Heart left ventricle (tissue), 16 donors: ENCODE results near the gene SLC38A2. TPM values are rescaled to one million over a fixed set of nuclear protein-coding genes. Genes with fewer than 3 reads are reported as not detected.

Experiments
- ATAC-seq, 4 donors: fragments of 200-7000 bp; cut with Tn5 transposase; one replicate each; pipeline ENCODE4 v1.9.1; 2020 to 2022; ENCODE audit warnings: moderate library complexity in 4 of 4, mild to moderate bottlenecking in 3 of 4, moderate number of reproducible peaks in 1 of 4
- DNase-seq, 5 donors: peaks; one replicate each; pipeline ENCODE4 v3.0.0-alpha.2; 2020
- H3K27ac ChIP-seq, 12 donors: fragments of 200-600 bp; sonication (generic) in 4 of 12; one replicate each; pipeline versions ENCODE4 v1.5.0 to v1.8.0; 2016 to 2022; ENCODE audit warnings: mild to moderate bottlenecking in 2 of 12
- H3K27me3 ChIP-seq, 9 donors: fragments of 200-600 bp; sonication (generic) in 2 of 9; one replicate each; pipeline versions ENCODE4 v1.5.1 to v1.8.0; 2016 to 2022; ENCODE audit warnings: mild to moderate bottlenecking in 3 of 9
- H3K36me3 ChIP-seq, 9 donors: fragments of 200-600 bp; sonication (generic) in 2 of 9; one replicate each; pipeline versions ENCODE4 v1.5.0 to v1.8.0; 2018 to 2022; ENCODE audit warnings: mild to moderate bottlenecking in 2 of 9
- H3K4me1 ChIP-seq, 12 donors: fragments of 200-600 bp; sonication (generic) in 4 of 12; one replicate each; pipeline versions ENCODE4 v1.5.0 to v1.8.0; 2016 to 2022; ENCODE audit warnings: mild to moderate bottlenecking in 3 of 12
- H3K4me3 ChIP-seq, 12 donors: fragments of 200-600 bp; sonication (generic) in 4 of 12; one replicate each; pipeline versions ENCODE4 v1.5.0 to v1.8.0; 2017 to 2022; ENCODE audit warnings: mild to moderate bottlenecking in 9 of 12, moderate library complexity in 4 of 12
- H3K9me3 ChIP-seq, 12 donors: fragments of 200-600 bp; sonication (generic) in 4 of 12; one replicate each; pipeline versions ENCODE4 v1.5.0 to v1.8.0; 2016 to 2022; ENCODE audit warnings: mild to moderate bottlenecking in 1 of 12
- POLR2A ChIP-seq, 2 donors: fragments of 450-650 bp; IDR thresholded peaks; one replicate each; pipeline ENCODE4 v1.6.1; 2017; ENCODE audit warnings: antibody characterized with exemption in 2 of 2, mild to moderate bottlenecking in 2 of 2, moderate library complexity in 2 of 2
- WGBS, 4 donors: extraction: QIAGEN DNeasy Blood & Tissue Kit in 2 of 4; methylation state at CpG; one replicate each; pipeline versions ENCODE4 v1.1.5 to v1.1.7; 2013 to 2018; 5-methylcytosine and 5-hydroxymethylcytosine counted together
- intact Hi-C, 10 donors: fragments of 100-400 bp; cut with DNase I; formaldehyde crosslinking; loops; one replicate each; pipeline versions ENCODE4 v1.11.1 to v1.14.2; 2022
- polyA plus RNA-seq, 2 donors: library from polyadenylated mRNA; stranded (reverse); fragments of 200-250 nt; gene quantifications; one replicate each; pipeline ENCODE4 v1.2.3, GENCODE V29; 2013
- total RNA-seq, 9 donors: library from RNA; depleted of rRNA in 2 of 9; stranded (reverse); fragments of >200 nt in 2 of 9; fragmentation: NEBNext Ultra II Directional in 3 of 9; extraction: Animal tissue kit (Norgen Biotek cat#: 25700) in 3 of 9; gene quantifications; one replicate each; pipeline versions ENCODE4 v1.1.0 to v1.2.4, GENCODE V29; 2016 to 2023
- TF ChIP-seq, protein P1 (sequence below), 12 donors: fragments of 200-600 bp; sonication (generic) in 4 of 12; IDR thresholded peaks; one replicate each; pipeline versions ENCODE4 v1.5.0 to v1.8.0; 2018 to 2022; ENCODE audit warnings: antibody characterized with exemption in 12 of 12, mild to moderate bottlenecking in 5 of 12
- donor health status: ischemic (EF 13 %, LVEDD 7.1; RV severe dilation, severe dysfunction).
- donor health status: healthy with polysubstance abuse.
- donor health status: DM: no; HTN: yes; CAD: no.
- donor health status: DM: no; HTN: no; CAD: no.
- donor health status: ischemic (EF 25% LVEDD 6.9; RV normal size, moderate dysfunction).
- donor health status: ischemic (EF 25% LVEDD 5.7; RV mildly dilated, moderate dysfunction).
- donor health status: healthy.
- donor health status: DM: yes; HTN: yes; CAD: no.
- donor health status: ischemic (EF 35%, LVEDD 5.7; RV mildly dilated, moderate dysfunction).
- donor health status: nonischemic (EF 11% LVEDD 7.7; RV severe dilation, severe dysfunction).
- donor health status: DM: yes; HTN: yes; CAD: no.
- donor health status: PGD.
- donor health status: ischemic (EF 29% LVEDD 5.4; RV normal size, mild dysfunction).
- donor health status: nonischemic (EF 23%, LVEDD 6.1; RV moderate dilation, normal function).

SLC38A2 gene
- total and polyA plus RNA-seq, 11 donors: 39.7 to 373 (median 161) TPM

GRCh38 chr12:46369474-46370379 is 2.8 kb downstream of the SLC38A2 start:
- H3K36me3 ChIP-seq: peaks cover 0 to 64% (median 61%) of the 10 kb centered on the region in 9 donors
- peak overlapping the region; percentile 73 to 95 (median 88) for H3K4me3 ChIP-seq
- peaks cover 10 to 73% (median 62%) of the 10 kb centered on the region in 12 donors for H3K4me1 ChIP-seq
- H3K9me3 ChIP-seq: no peaks in the 10 kb centered on the region
- ATAC-seq (no peak), DNase-seq (no peak)
- intact Hi-C loops: loop anchor here in 8 of 10 donors (5.0 to 10.0 kb wide), 11 partner anchors 63 to 377 kb away; partner anchors contain the start of genes SCAF11 (in 2 of the 8) and SLC38A1 (in 1 of the 8)
- no peaks in the 10 kb centered on the region for H3K27me3 ChIP-seq
- no peak for TF ChIP-seq POLR2A (IDR thresholded peaks at IDR 0.05)
- TF ChIP-seq, protein P1, sequence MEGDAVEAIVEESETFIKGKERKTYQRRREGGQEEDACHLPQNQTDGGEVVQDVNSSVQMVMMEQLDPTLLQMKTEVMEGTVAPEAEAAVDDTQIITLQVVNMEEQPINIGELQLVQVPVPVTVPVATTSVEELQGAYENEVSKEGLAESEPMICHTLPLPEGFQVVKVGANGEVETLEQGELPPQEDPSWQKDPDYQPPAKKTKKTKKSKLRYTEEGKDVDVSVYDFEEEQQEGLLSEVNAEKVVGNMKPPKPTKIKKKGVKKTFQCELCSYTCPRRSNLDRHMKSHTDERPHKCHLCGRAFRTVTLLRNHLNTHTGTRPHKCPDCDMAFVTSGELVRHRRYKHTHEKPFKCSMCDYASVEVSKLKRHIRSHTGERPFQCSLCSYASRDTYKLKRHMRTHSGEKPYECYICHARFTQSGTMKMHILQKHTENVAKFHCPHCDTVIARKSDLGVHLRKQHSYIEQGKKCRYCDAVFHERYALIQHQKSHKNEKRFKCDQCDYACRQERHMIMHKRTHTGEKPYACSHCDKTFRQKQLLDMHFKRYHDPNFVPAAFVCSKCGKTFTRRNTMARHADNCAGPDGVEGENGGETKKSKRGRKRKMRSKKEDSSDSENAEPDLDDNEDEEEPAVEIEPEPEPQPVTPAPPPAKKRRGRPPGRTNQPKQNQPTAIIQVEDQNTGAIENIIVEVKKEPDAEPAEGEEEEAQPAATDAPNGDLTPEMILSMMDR (IDR thresholded peaks at IDR 0.05): no peak
- peak overlapping the region in 9 of 12 donors; percentile 10 to 99 (median 97) for H3K27ac ChIP-seq
- 32 to 41% (median 39%) methylated on average over 7 of the region's 7 CpGs for WGBS, 4 donors

GRCh38 chr12:46369095-46369473 is 3.5 kb downstream of the SLC38A2 start:
- Histone ChIP-seq H3K9me3 (no peaks in the 10 kb centered on the region), H3K27ac (peak overlapping the region in 10 of 12 donors; percentile 10 to 99 (median 80)), H3K36me3 (peaks cover 0 to 71% (median 68%) of the 10 kb centered on the region in 9 donors), H3K4me3 (peak overlapping the region in 11 of 12 donors; percentile 14 to 94 (median 84)), H3K4me1 (peaks cover 10 to 75% (median 68%) of the 10 kb centered on the region in 12 donors), H3K27me3 (no peaks in the 10 kb centered on the region)
- TF ChIP-seq, protein P1 (IDR thresholded peaks at IDR 0.05): no peak
- no peak for TF ChIP-seq POLR2A (IDR thresholded peaks at IDR 0.05)
- no peak for ATAC-seq
- WGBS, 4 donors: 40 to 53% (median 47%) methylated on average over 4 of the region's 4 CpGs
- DNase-seq: no peak
- intact Hi-C loops: loop anchor here in 2 of 10 donors (5.0 to 10.0 kb wide), 2 partner anchors 164 to 293 kb away; no protein-coding TSS in a partner anchor

DNA sequence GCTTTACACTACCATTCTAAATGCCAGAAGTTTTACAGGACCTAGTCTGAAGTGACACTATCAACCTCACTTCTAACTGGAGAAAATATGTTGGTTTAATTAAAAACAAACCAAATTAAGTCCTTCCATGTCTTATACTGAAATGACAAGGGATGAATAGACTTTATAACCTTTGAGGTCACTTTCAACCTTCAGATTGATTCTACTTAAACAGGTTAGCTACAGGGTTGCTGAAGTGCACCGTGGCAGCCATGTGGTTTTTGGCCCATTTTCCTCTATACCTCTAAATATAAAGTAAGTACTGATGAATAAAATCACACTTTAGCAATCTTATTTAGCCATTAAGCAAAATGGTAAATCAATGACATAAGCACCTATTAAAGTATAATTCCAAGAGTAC is 3.9 kb downstream of the SLC38A2 start:
- Histone ChIP-seq H3K27me3 (no peaks in the 10 kb centered on the region), H3K9me3 (no peaks in the 10 kb centered on the region), H3K27ac (peak overlapping the region in 9 of 12 donors; percentile 13 to 99 (median 66)), H3K36me3 (peaks cover 0 to 75% (median 72%) of the 10 kb centered on the region in 9 donors), H3K4me1 (peaks cover 10 to 76% (median 69%) of the 10 kb centered on the region in 12 donors), H3K4me3 (peak overlapping the region in 11 of 12 donors; percentile 14 to 94 (median 84))
- TF ChIP-seq POLR2A (IDR thresholded peaks at IDR 0.05): no peak
- TF ChIP-seq, protein P1 (IDR thresholded peaks at IDR 0.05): no peak
- WGBS, 4 donors: 14 to 39% (median 24%) methylated on average over 1 of the region's 1 CpG
- ATAC-seq (no peak), DNase-seq (no peak)
- intact Hi-C loops: loop anchor here in 2 of 10 donors (5.0 to 10.0 kb wide), 2 partner anchors 164 to 294 kb away; no protein-coding TSS in a partner anchor

- intact Hi-C loops: loop anchor here in 2 of 10 donors (5.0 to 10.0 kb wide), 2 partner anchors 163 to 294 kb away; no protein-coding TSS in a partner anchor
- ATAC-seq (no peak), DNase-seq (no peak)
- no peaks in the 10 kb centered on the region for H3K27me3 ChIP-seq
- H3K9me3 ChIP-seq: no peaks in the 10 kb centered on the region
- peak overlapping the region in 10 of 12 donors; percentile 73 to 94 (median 85) for H3K4me3 ChIP-seq
- peaks cover 0 to 80% (median 77%) of the 10 kb centered on the region in 9 donors for H3K36me3 ChIP-seq
- peak overlapping the region in 10 of 12 donors; percentile 8 to 99 (median 60) for H3K27ac ChIP-seq
- no peak for TF ChIP-seq POLR2A (IDR thresholded peaks at IDR 0.05)
- TF ChIP-seq, protein P1 (IDR thresholded peaks at IDR 0.05): no peak
- peaks cover 10 to 76% (median 71%) of the 10 kb centered on the region in 12 donors for H3K4me1 ChIP-seq
Observed at GRCh38 chr12:46368138-46368537, 4.4 kb downstream of the SLC38A2 start.
